K562 (cell line): ENCODE results near the gene DTX3. TPM values are rescaled to one million over a fixed set of nuclear protein-coding genes. Genes with fewer than 3 reads are reported as not detected.

Experiments used
- DDX20 ChIP-seq: fragments of 450-650 bp; IDR thresholded peaks from 2 replicates; pipeline ENCODE4 v1.6.1; 2016; ENCODE audit warnings: missing genetic modification characterization, low read depth, mild to moderate bottlenecking, missing compliant biosample characterization, moderate library complexity
- ILF3 ChIP-seq: fragments of 450-650 bp; IDR thresholded peaks from 2 replicates; pipeline ENCODE4 v1.6.1; 2018; ENCODE audit warnings: antibody characterized with exemption, mild to moderate bottlenecking, moderate library complexity, borderline replicate concordance
- KLF10 ChIP-seq: fragments of 250-450 bp; sonication (Bioruptor Pico); IDR thresholded peaks from 2 replicates; pipeline ENCODE4 v1.6.1; 2021; ENCODE audit warnings: matching md5 sums
- MTA2 ChIP-seq: fragments of 450-650 bp; IDR thresholded peaks from 2 replicates; pipeline ENCODE4 v1.6.1; 2016; ENCODE audit warnings: low read depth
- NR1H2 ChIP-seq: sonication (generic); formaldehyde crosslinking; IDR thresholded peaks from 2 replicates; pipeline ENCODE4 v1.4.0; 2020; ENCODE audit warnings: mild to moderate bottlenecking, missing genetic modification reagents
- SFPQ ChIP-seq: fragments of 200-400 bp; formaldehyde crosslinking; IDR thresholded peaks from 2 replicates; pipeline ENCODE4 v1.6.1; 2017; ENCODE audit warnings: mild to moderate bottlenecking, low read depth, low read length, moderate library complexity
- SMAD4 ChIP-seq: fragments of 250-450 bp; sonication (Bioruptor Pico); conservative IDR thresholded peaks from 2 replicates; pipeline ENCODE4 v1.8.0; 2021; ENCODE audit warnings: inconsistent platforms, mild to moderate bottlenecking, moderate library complexity
- SRSF1 ChIP-seq: fragments of 200-400 bp; formaldehyde crosslinking; IDR thresholded peaks from 2 replicates; pipeline ENCODE4 v1.6.1; 2017; ENCODE audit warnings: mild to moderate bottlenecking, low read depth, low read length, moderate library complexity
- XRCC5 ChIP-seq: fragments of 200-400 bp; formaldehyde crosslinking; IDR thresholded peaks from 2 replicates; pipeline ENCODE4 v1.6.1; 2017; ENCODE audit warnings: low read depth, mild to moderate bottlenecking, low read length
- YY1 ChIP-seq, 3 experiments: IDR thresholded peaks; 2 replicates each; pipeline ENCODE4 v1.6.1; 2011; ENCODE audit warnings: low read length in 2 of 3, mild to moderate bottlenecking in 2 of 3, moderate library complexity in 2 of 3, borderline replicate concordance in 1 of 3, control low read depth in 1 of 3, low read depth in 1 of 3; ENCODE audit not compliant: insufficient read depth in 3 of 3, insufficient replicate concordance in 2 of 3, control insufficient read depth in 1 of 3, insufficient read length in 1 of 3; ENCODE audit errors: extremely low read depth in 1 of 3
- ZBTB5 ChIP-seq: fragments of 450-650 bp; IDR thresholded peaks from 2 replicates; pipeline ENCODE4 v1.6.1; 2017; ENCODE audit warnings: antibody characterized with exemption
- ZFP30 ChIP-seq: fragments of 250-450 bp; sonication (Bioruptor Pico); IDR thresholded peaks from 2 replicates; pipeline ENCODE4 v1.8.0; 2022; ENCODE audit warnings: moderate library complexity, mild to moderate bottlenecking, inconsistent platforms, borderline replicate concordance
- ZMIZ1 ChIP-seq, 2 experiments: fragments of 150-350 bp in 1 of 2; IDR thresholded peaks; 2 replicates each; pipeline ENCODE4 v1.6.1; 2012 to 2016; ENCODE audit warnings: low read depth in 2 of 2, low read length in 2 of 2, mild to moderate bottlenecking in 1 of 2, moderate library complexity in 1 of 2
- ZNF175 ChIP-seq: fragments of 200-800 bp; sonication (Bioruptor generic); IDR thresholded peaks from 2 replicates; pipeline ENCODE4 v1.6.1; 2016; ENCODE audit warnings: low read depth, mild to moderate bottlenecking, missing genetic modification characterization, missing compliant biosample characterization
- ZNF347 ChIP-seq: fragments of 450-650 bp; formaldehyde crosslinking; IDR thresholded peaks from 2 replicates; pipeline ENCODE4 v1.4.0; 2020; ENCODE audit warnings: low read depth, mild to moderate bottlenecking, moderate library complexity
- ZNF512 ChIP-seq: IDR thresholded peaks from 2 replicates; pipeline ENCODE4 v1.6.1; 2016; ENCODE audit warnings: missing genetic modification characterization, missing compliant biosample characterization
- polyA plus RNA-seq, 8 experiments: library from polyadenylated mRNA; depleted of rRNA in 4 of 8; stranded (reverse) in 5 of 8; unstranded in 3 of 8; fragments of >200 nt; fragmentation: Nextera tagmentation in 2 of 8; fragmentation: Illumina TruSeq in 1 of 8; extraction: Ambion mirVana in 2 of 8; extraction: Trizol in 1 of 8; gene quantifications; 2 replicates each; pipeline versions ENCODE4 v1.2.1 to v1.2.3, GENCODE V29; 2011 to 2014; ENCODE audit warnings: inconsistent platforms in 1 of 8, missing spikeins in 1 of 8
- total RNA-seq, 7 experiments: library from RNA; depleted of rRNA in 6 of 7; stranded (reverse); fragments of >200 nt in 6 of 7; fragmentation: Illumina TruSeq in 2 of 7; extraction: Trizol in 2 of 7; gene quantifications; 2 replicates each; pipeline versions ENCODE4 v1.2.1 to v1.2.3, GENCODE V29; 2011 to 2021; ENCODE audit warnings: low replicate concordance in 1 of 7

Gene DTX3
- total and polyA plus RNA-seq, 9 of the 15 experiments (the other 6 are each of a cell fraction or from before 2014, with no cell fraction given): 0.03 to 0.09 (median 0.06) TPM; not detected in 6

- TF ChIP-seq MTA2: no peak
- no peak for TF ChIP-seq ZMIZ1 (IDR thresholded peaks at IDR 0.05; ENCODE audit: low read depth in 2 of 2, low read length in 2 of 2)
- no peak for TF ChIP-seq ZBTB5
- TF ChIP-seq ZNF347 (CRISPR knock-in tag): no peak
- peak; percentile 54 for TF ChIP-seq ZNF512
- peak; percentile 6 to 75 (median 71) for TF ChIP-seq YY1 (IDR thresholded peaks at IDR 0.05; ENCODE audit: borderline replicate concordance in 1 of 3, control insufficient read depth in 1 of 3, extremely low read depth in 1 of 3, insufficient read depth in 3 of 3, insufficient read length in 1 of 3, insufficient replicate concordance in 2 of 3, low read depth in 1 of 3, low read length in 2 of 3)
- TF ChIP-seq XRCC5: no peak
- TF ChIP-seq ZNF175: no peak
- TF ChIP-seq SMAD4 (CRISPR knock-in tag): peak; percentile 83
- no peak for TF ChIP-seq DDX20 (tag)
- TF ChIP-seq SRSF1: no peak
- no peak for TF ChIP-seq NR1H2 (CRISPR knock-in tag)
- TF ChIP-seq ILF3: peak; percentile 56; the same call in 1 of the 2 replicates
- no peak for TF ChIP-seq ZFP30
- TF ChIP-seq KLF10 (CRISPR knock-in tag): no peak
- TF ChIP-seq SFPQ: no peak
These were observed 13.5 kb upstream of the DTX3 start, which contains the start of gene PIP4K2C (continued) for GRCh38 chr12:57590864-57591781.
